Measurements from ENCODE around the gene MRPL37. TPM values are rescaled to one million over a fixed set of nuclear protein-coding genes. Genes with fewer than 3 reads are reported as not detected.
A peak's percentile ranks its signal among the peaks of the same experiment; 100 is the strongest.

Gene MRPL37
- 80.6 TPM for polyA plus RNA-seq
- long read RNA-seq, donor 1, transcript MRPL37-202 (7 exons, 1,483 nt) = major isoform, 16 of 16 reads
- long read RNA-seq, donor 1, partial matches to known transcripts = 0 of 16 reads
- long read RNA-seq, donor 1, other reads (novel, unspliced or antisense) = 0 of 16 reads
- long read RNA-seq, donor 2, transcript MRPL37-202 (7 exons, 1,483 nt) = major isoform, 37 of 54 reads
- long read RNA-seq, donor 2, partial matches to known transcripts = 16 of 54 reads
- long read RNA-seq, donor 2, other reads (novel, unspliced or antisense) = 0 of 54 reads
- long read RNA-seq, donor 3 = 0 reads
- long read RNA-seq, donor 4, partial matches to known transcripts = 0 of 2 reads
- long read RNA-seq, donor 4, other reads (novel, unspliced or antisense) = 0 of 2 reads
- long read RNA-seq, donor 5, transcript MRPL37-202 (7 exons, 1,483 nt) = major isoform, 11 of 11 reads
- long read RNA-seq, donor 5, partial matches to known transcripts = 0 of 11 reads
- long read RNA-seq, donor 5, other reads (novel, unspliced or antisense) = 0 of 11 reads
- long read RNA-seq, donor 6, transcript MRPL37-202 (7 exons, 1,483 nt) = major isoform, 26 of 34 reads
- long read RNA-seq, donor 6, partial matches to known transcripts = 8 of 34 reads
- long read RNA-seq, donor 6, other reads (novel, unspliced or antisense) = 0 of 34 reads
- long read RNA-seq, donor 7, transcript MRPL37-202 (7 exons, 1,483 nt) = major isoform, 8 of 63 reads
- long read RNA-seq, donor 7, partial matches to known transcripts = 55 of 63 reads
- long read RNA-seq, donor 7, other reads (novel, unspliced or antisense) = 0 of 63 reads
- long read RNA-seq, donor 8, transcript MRPL37-202 (7 exons, 1,483 nt) = major isoform, 33 of 48 reads
- long read RNA-seq, donor 8, partial matches to known transcripts = 15 of 48 reads
- long read RNA-seq, donor 8, other reads (novel, unspliced or antisense) = 0 of 48 reads
- long read RNA-seq, donor 9, transcript MRPL37-202 (7 exons, 1,483 nt) = major isoform, 18 of 71 reads
- long read RNA-seq, donor 9, partial matches to known transcripts = 48 of 71 reads
- long read RNA-seq, donor 9, other reads (novel, unspliced or antisense) = 5 of 71 reads
- long read RNA-seq, donor 10, transcript MRPL37-202 (7 exons, 1,483 nt) = major isoform, 27 of 83 reads
- long read RNA-seq, donor 10, partial matches to known transcripts = 45 of 83 reads
- long read RNA-seq, donor 10, other reads (novel, unspliced or antisense) = 9 of 83 reads
- long read RNA-seq, donor 11, transcript MRPL37-202 (7 exons, 1,483 nt) = major isoform, 28 of 29 reads
- long read RNA-seq, donor 11, partial matches to known transcripts = 0 of 29 reads
- long read RNA-seq, donor 11, other reads (novel, unspliced or antisense) = 0 of 29 reads

DNA sequence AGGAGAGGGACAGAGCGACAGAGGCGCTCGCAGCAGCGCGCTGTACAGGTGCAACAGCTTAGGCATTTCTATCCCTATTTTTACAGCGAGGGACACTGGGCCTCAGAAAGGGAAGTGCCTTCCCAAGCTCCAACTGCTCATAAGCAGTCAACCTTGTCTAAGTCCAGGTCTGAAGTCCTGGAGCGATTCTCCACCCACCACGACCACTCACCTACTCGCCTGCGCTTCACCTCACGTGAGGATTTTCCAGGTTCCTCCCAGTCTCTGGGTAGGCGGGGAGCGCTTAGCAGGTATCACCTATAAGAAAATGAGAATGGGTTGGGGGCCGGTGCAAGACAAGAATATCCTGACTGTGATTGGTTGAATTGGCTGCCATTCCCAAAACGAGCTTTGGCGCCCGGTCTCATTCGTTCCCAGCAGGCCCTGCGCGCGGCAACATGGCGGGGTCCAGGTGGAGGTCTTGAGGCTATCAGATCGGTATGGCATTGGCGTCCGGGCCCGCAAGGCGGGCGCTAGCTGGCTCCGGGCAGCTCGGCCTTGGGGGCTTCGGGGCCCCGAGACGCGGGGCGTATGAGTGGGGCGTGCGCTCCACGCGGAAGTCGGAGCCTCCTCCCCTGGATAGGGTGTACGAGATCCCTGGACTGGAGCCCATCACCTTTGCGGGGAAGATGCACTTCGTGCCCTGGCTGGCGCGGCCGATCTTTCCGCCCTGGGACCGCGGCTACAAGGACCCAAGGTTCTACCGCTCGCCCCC is at the start of gene MRPL37, which contains the start of gene CYB5RL:
MRPL37 (plus strand) TSS at position 403 of the 754 bp plus-strand sequence; CDS start at position 480, 77 bp downstream.
CYB5RL (minus strand) TSS at position 266 of the 754 bp plus-strand sequence. CDS start 4,414 bp downstream, outside the sequence.
- Histone ChIP-seq H3K4me3 (ENCODE audit: low read length) (peak within 1 kb of the TSS; percentile 96), H3K27ac (ENCODE audit: low read length) (peak within 1 kb of the TSS; percentile 91), H3K4me1 (ENCODE audit: control insufficient read depth, insufficient read depth, low read length) (peaks cover 17% of the 10 kb centered on the region), H3K36me3 (ENCODE audit: control insufficient read depth, insufficient read depth, low read length) (peaks cover 21% of the 10 kb centered on the region), H3K9me3 (ENCODE audit: control insufficient read depth, low read depth, low read length) (no peaks in the 10 kb centered on the region), H3K27me3 (ENCODE audit: control insufficient read depth, insufficient read depth, low read length) (no peaks in the 10 kb centered on the region)
- peak; percentile 94 to 99 for DNase-seq
- no CpG with 5 or more reads among the region's 51 CpGs for WGBS (ENCODE audit: insufficient coverage, low lambda C conversion rate)

DNA sequence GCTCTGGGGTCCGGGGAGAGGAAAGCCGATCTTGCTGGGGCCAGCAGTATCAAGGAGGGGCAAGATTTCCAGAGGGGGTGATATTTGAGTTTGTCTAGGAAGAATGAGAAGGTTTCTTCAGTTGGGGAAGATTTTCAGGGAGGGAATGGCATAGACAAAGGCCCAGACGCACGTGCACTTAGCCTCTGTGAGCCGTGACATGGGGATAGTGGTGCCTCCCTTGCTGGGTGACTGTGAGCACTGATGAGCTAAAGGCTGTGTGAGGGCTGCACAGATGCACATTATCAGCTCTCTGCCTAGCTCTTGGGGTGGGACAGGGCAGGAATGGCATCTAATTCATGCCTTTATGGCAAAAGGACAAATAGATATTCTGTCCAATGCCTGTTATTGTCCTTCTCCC is 49.0 kb upstream of the MRPL37 start:
- no peaks in the 10 kb centered on the region for H3K27me3 ChIP-seq (ENCODE audit: control insufficient read depth, insufficient read depth, low read length)
- H3K27ac ChIP-seq (ENCODE audit: low read length) = no peak overlapping the region
- no peak for DNase-seq
- no peak overlapping the region for H3K4me3 ChIP-seq (ENCODE audit: low read length)
- no CpG with 5 or more reads among the region's 5 CpGs for WGBS (ENCODE audit: insufficient coverage, low lambda C conversion rate)
- H3K36me3 ChIP-seq (ENCODE audit: control insufficient read depth, insufficient read depth, low read length) = no peaks in the 10 kb centered on the region
- H3K9me3 ChIP-seq (ENCODE audit: control insufficient read depth, low read depth, low read length) = no peaks in the 10 kb centered on the region
- H3K4me1 ChIP-seq (ENCODE audit: control insufficient read depth, insufficient read depth, low read length) = peaks cover 6% of the 10 kb centered on the region

DNA sequence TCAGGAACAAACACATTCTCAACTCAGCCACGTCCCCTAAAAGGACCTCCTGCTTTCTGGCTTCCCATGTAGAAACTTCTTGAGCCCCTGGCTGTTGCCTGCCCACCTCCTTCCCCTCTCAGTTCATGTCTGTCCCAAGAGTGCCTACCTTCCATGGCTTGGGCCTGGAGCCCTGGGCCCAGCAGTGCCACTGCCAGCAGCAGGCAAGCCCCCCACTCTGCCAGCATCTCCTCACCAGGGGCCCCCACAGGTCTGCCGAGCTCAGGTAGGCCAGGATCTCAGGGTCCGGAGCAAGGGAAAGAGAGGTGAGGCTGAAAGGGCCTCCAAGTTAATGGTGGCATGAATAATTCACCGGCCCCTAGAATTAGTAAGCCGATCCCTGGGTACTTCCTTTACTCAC is 47.3 kb upstream of the MRPL37 start, which contains the start of gene CDCP2:
CDCP2 (minus strand) TSS at position 305 of the 400 bp plus-strand sequence; CDS start at position 227, 78 bp downstream.
- WGBS (ENCODE audit: insufficient coverage, low lambda C conversion rate) = no CpG with 5 or more reads among the region's 5 CpGs
- no peak for DNase-seq
- H3K4me1 ChIP-seq (ENCODE audit: control insufficient read depth, insufficient read depth, low read length) = peaks cover 8% of the 10 kb centered on the region
- no peaks in the 10 kb centered on the region for H3K9me3 ChIP-seq (ENCODE audit: control insufficient read depth, low read depth, low read length)
- H3K4me3 ChIP-seq (ENCODE audit: low read length) = no peak within 1 kb of the TSS
- H3K36me3 ChIP-seq (ENCODE audit: control insufficient read depth, insufficient read depth, low read length) = no peaks in the 10 kb centered on the region
- no peaks in the 10 kb centered on the region for H3K27me3 ChIP-seq (ENCODE audit: control insufficient read depth, insufficient read depth, low read length)
- H3K27ac ChIP-seq (ENCODE audit: low read length) = no peak within 1 kb of the TSS

DNA sequence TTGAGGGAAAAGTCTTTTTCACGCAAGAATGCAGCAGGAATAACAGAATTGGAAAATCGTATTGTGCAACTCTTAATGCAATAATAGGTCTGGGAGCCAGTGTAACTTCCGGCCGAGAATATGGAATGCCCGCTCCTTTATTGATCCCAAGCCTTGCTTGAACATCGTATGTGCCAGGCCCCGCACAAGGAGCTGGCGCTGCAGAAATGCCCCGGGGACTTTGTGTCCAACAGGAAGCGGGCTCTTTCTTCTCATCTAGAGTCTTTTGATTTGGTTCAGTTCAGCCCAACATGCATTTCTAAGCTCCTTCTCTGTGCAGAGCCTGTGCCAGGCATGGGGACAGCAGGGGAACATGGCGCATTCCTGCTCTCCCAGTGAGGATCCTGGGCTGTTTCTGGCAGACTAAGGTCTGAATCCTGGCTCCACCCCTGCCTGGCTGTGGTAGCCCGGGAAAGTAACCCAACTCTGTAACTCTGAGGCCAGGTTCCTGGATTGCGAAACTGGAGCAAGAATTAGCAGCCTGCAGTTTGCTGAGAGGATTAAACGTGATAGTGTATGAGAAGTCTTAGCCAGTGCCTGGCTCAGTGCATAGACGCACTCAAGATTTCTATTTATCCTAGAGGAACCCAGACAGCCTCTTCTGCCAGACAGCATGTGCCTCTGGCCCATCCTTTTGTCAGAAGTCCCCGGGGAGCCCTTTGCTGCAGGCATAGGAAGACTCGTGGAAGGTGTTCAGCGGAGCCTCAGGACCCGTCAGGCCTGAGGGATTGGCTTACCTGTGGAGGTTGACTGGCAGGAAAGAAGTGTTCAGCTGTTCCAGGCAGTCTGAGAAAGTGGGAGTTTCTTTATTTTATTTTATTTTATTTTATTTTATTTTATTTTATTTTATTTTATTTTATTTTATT is 46.2 kb upstream of the MRPL37 start:
- 100% methylated on average over 1 of the region's 19 CpGs for WGBS (ENCODE audit: insufficient coverage, low lambda C conversion rate)
- no peaks in the 10 kb centered on the region for H3K27me3 ChIP-seq (ENCODE audit: control insufficient read depth, insufficient read depth, low read length)
- DNase-seq = peak; percentile 45 to 75
- no peaks in the 10 kb centered on the region for H3K36me3 ChIP-seq (ENCODE audit: control insufficient read depth, insufficient read depth, low read length)
- H3K4me1 ChIP-seq (ENCODE audit: control insufficient read depth, insufficient read depth, low read length) = peaks cover 8% of the 10 kb centered on the region
- no peak overlapping the region for H3K27ac ChIP-seq (ENCODE audit: low read length)
- H3K9me3 ChIP-seq (ENCODE audit: control insufficient read depth, low read depth, low read length) = no peaks in the 10 kb centered on the region
- no peak overlapping the region for H3K4me3 ChIP-seq (ENCODE audit: low read length)

DNA sequence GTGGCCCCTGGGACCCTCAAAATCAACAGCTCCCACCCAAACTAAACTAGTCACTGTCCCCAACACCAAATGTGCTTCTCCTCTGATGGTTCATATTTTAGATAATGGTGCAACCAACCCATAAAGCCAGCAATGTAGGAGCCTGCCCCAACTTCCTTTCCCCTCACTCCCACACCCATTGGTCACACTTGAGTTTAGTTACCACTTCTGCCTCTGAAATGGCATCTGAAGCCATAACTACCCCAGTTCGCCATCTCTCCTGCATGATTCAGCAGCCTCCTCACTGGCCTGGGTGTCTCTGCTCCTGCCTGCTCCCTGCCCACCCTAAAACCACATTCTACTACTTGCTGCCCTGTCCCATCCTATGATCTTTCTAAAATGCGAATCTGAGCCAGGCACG is 43.8 kb upstream of the MRPL37 start:
- Histone ChIP-seq H3K4me1 (ENCODE audit: control insufficient read depth, insufficient read depth, low read length) (peaks cover 8% of the 10 kb centered on the region), H3K36me3 (ENCODE audit: control insufficient read depth, insufficient read depth, low read length) (no peaks in the 10 kb centered on the region), H3K9me3 (ENCODE audit: control insufficient read depth, low read depth, low read length) (no peaks in the 10 kb centered on the region), H3K4me3 (ENCODE audit: low read length) (no peak overlapping the region), H3K27me3 (ENCODE audit: control insufficient read depth, insufficient read depth, low read length) (no peaks in the 10 kb centered on the region), H3K27ac (ENCODE audit: low read length) (no peak overlapping the region)
- DNase-seq = no peak
- WGBS (ENCODE audit: insufficient coverage, low lambda C conversion rate) = 100% methylated on average over 1 of the region's 3 CpGs

DNA sequence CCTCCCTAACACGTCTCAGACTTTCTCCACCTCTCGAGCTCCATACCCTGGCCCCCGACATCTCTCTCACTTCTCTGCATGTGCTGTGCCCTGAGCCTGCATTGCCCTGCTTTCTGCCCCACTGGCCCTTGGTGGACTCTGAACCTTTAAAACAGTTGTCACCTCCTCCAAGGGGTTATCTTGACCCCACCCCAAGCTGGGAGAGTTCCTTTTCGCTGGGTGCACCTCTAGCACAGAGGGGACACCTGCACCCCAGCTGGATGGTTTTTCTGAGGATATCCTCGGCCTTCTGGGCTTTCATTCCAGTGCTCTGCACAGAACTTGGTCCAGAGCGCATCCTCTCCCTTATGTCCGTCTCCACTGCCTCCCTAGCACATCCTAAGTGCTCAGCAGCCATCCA is 43.0 kb upstream of the MRPL37 start:
- H3K4me1 ChIP-seq (ENCODE audit: control insufficient read depth, insufficient read depth, low read length) = peaks cover 8% of the 10 kb centered on the region
- H3K4me3 ChIP-seq (ENCODE audit: low read length) = no peak overlapping the region
- 30% methylated on average over 2 of the region's 7 CpGs for WGBS (ENCODE audit: insufficient coverage, low lambda C conversion rate)
- H3K27ac ChIP-seq (ENCODE audit: low read length) = no peak overlapping the region
- H3K27me3 ChIP-seq (ENCODE audit: control insufficient read depth, insufficient read depth, low read length) = no peaks in the 10 kb centered on the region
- DNase-seq = no peak
- no peaks in the 10 kb centered on the region for H3K9me3 ChIP-seq (ENCODE audit: control insufficient read depth, low read depth, low read length)
- no peaks in the 10 kb centered on the region for H3K36me3 ChIP-seq (ENCODE audit: control insufficient read depth, insufficient read depth, low read length)

DNA sequence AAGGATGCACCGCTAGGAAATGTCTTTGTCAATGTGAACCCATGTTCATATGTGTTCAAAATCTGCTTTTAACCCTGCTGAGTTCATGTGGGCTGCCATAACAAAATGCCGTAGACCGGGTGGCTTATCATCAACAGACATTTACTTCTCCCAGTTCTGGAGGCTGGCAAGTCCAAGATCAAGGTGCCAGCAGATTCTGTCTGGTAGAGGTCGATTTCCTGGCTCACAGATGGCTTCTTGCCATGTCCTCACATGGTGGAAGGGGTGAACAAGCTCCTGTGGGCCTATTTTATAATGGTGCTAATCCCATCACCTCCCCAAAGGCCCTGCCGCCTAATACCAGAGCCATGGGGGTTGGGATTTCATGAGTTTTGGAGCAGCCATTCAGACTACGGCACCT is 42.6 kb upstream of the MRPL37 start:
- H3K36me3 ChIP-seq (ENCODE audit: control insufficient read depth, insufficient read depth, low read length) = no peaks in the 10 kb centered on the region
- no peaks in the 10 kb centered on the region for H3K9me3 ChIP-seq (ENCODE audit: control insufficient read depth, low read depth, low read length)
- no CpG with 5 or more reads among the region's 6 CpGs for WGBS (ENCODE audit: insufficient coverage, low lambda C conversion rate)
- H3K4me1 ChIP-seq (ENCODE audit: control insufficient read depth, insufficient read depth, low read length) = peaks cover 8% of the 10 kb centered on the region
- no peak overlapping the region for H3K4me3 ChIP-seq (ENCODE audit: low read length)
- no peak for DNase-seq
- no peak overlapping the region for H3K27ac ChIP-seq (ENCODE audit: low read length)
- H3K27me3 ChIP-seq (ENCODE audit: control insufficient read depth, insufficient read depth, low read length) = no peaks in the 10 kb centered on the region

DNA sequence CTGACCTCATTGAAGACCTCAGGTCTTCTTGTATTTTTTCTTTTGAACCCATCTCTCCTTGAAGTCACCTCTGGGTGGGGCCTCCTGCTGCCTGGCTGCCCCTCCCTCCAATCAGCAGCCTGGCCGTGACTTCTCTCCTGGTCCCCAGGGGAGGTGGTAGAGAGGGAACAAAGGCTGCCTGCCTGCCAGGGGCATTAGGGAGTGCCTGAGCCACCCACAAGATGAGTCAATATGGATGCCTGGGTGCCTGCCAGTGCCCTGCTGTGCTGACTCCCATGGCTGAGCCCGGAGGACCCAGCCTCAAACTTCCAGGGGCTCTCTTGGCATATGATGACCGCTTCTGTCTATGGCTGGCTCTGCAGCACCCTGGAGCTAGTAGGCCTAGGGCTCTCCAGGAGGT is 41.9 kb upstream of the MRPL37 start:
- H3K27me3 ChIP-seq (ENCODE audit: control insufficient read depth, insufficient read depth, low read length) = no peaks in the 10 kb centered on the region
- H3K4me3 ChIP-seq (ENCODE audit: low read length) = no peak overlapping the region
- H3K4me1 ChIP-seq (ENCODE audit: control insufficient read depth, insufficient read depth, low read length) = peaks cover 12% of the 10 kb centered on the region
- WGBS (ENCODE audit: insufficient coverage, low lambda C conversion rate) = no CpG with 5 or more reads among the region's 3 CpGs
- DNase-seq = no peak
- no peaks in the 10 kb centered on the region for H3K9me3 ChIP-seq (ENCODE audit: control insufficient read depth, low read depth, low read length)
- H3K36me3 ChIP-seq (ENCODE audit: control insufficient read depth, insufficient read depth, low read length) = no peaks in the 10 kb centered on the region
- no peak overlapping the region for H3K27ac ChIP-seq (ENCODE audit: low read length)
